SK-MEL-5 (cell line): ENCODE results near the gene RGS6. TPM values are rescaled to one million over a fixed set of nuclear protein-coding genes. Genes with fewer than 3 reads are reported as not detected.

Experiments used
- DNase-seq: peaks from one replicate; pipeline ENCODE4 v3.0.0-alpha.2; 2016; ENCODE audit warnings: low read depth, low spot score
- in situ Hi-C: cut with HindIII; loops from 2 replicates; pipeline ENCODE4 v1.10.0; 2016; ENCODE audit warnings: low sequenced_read_pairs, high pct_unique_total_duplicates, low pct_unique_long_range_greater_than_20kb
- total RNA-seq: library from RNA; depleted of rRNA; stranded (reverse); fragments of >200 nt; shearing (Covaris generic); gene quantifications from 2 replicates; pipeline ENCODE4 v1.2.3, GENCODE V29; 2014

The RGS6 gene
- total RNA-seq, 1 experiment from 2014 or later, result not detected

DNA sequence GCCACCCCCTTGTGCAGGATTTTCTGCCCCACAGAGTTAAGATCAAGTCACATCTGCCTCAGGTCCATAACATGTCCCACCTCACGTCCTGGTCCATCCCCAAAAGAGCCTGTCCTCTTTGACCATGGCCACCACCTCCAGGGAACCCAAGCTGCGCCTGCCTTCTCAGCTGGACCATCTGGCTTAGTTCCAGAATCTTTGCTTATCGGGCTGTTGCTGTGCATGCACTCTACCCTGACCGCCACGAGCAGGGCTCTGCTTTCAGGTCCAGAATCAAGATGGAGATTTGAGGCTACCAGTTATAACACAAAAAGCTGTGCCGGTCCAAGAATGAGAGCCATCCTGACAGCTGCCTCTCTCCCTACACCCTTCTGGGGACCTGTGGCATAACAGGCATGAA, 635.0 kb downstream of the RGS6 start:
- DNase-seq, result no peak
- in situ Hi-C loops, result no loop called here

- in situ Hi-C loops, result no loop called here
Measured at GRCh38 chr14:72568296-72568992, 636.2 kb downstream of the RGS6 start.

DNA sequence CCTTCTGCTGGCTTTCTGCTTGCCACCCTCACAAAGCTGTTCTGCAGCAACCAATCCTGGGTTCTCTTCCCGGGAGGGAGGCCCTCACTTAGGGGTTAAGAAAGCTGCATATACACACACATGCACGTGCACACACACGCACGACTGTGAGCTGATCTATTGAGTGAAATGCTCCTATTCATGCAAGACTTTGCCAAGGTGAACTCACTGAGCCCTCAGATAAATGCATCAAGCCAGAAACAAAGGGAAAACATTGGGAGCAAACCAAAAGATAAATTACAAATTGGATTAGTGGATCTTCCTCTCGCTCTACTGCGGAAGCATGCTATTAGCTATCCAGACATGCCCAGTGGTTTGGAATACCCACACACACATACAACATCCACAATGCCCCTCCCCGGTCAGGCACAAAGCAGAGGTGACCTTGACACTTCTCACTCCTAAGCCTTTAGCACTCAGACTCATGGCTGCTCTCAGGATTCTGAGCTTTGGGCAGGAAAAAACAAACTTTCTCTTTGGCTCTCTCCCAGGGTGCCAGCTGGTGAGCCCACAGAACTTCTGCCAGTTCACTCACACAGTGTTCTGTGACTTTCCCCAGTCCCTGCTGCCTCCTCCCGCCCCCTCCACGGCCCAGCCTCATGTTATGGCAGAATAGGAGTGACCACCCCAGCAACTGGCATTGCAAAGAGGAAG, 641.6 kb downstream of the RGS6 start:
- DNase-seq, result no peak
- in situ Hi-C loops, result no loop called here

More at GRCh38 chr14:72568296-72568992, 636.2 kb downstream of the RGS6 start:
- DNase-seq, result no peak

DNA sequence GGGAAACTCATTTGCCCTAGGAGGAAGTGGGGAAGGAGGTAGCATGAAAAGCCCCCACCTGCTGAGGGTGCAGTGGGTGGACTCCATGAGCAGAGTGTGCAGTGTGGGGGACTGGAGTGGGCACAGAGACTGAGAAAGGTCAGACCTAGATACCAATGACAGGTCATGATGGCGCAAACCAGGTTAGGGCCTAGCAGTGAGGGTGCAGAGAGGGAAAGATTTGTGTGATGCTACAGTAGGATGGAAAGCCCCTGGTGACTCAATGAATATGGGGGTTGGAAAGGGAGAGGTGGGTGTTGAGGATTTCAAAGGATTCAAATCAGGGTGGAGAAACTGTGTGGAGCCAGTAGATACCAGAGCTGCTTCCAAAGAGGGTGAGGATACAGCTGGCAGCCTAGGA, 642.5 kb downstream of the RGS6 start:
- DNase-seq, result no peak
- in situ Hi-C loops, result no loop called here

DNA sequence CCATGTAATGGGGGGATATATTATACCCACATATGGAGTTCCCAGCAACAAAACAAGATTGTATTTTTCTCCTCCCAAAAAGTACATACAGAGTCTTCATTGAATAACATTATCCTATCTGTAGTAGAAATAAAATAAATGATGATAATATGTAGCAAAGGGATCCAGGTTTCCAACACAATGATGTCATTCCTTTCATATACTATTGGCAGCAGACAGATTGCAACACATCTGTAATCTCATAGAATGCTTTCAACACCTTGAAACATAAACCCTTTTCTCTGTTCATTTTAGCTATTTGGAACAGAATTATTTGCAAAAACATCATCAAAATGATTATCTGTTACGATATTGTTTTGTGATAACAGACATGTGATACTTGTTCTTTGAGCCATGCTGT, 644.0 kb downstream of the RGS6 start:
- DNase-seq, result no peak
- in situ Hi-C loops, result no loop called here

DNA sequence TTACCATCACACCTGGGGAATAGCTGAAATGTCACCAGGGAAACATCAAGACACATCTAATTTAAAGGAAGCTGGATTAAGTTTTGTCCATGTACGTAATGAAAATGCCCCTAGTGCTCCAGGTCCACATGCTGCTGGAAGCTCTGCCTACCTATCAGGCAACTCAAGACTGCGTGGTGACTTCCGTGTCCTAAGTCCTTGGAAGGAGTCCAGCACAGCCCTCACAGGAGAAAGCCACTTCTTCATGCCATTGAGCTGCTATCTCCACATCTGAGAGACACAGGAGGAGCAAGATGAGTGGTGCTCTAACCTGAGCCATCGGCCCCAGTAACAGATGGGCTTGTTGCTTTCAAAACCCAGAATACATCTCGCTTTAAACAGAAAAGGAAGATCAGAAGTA, 645.3 kb downstream of the RGS6 start:
- in situ Hi-C loops, result no loop called here
- no peak for DNase-seq

GRCh38 chr14:72578514-72578913, 646.3 kb downstream of the RGS6 start:
- in situ Hi-C loops, result no loop called here
- no peak for DNase-seq

DNA sequence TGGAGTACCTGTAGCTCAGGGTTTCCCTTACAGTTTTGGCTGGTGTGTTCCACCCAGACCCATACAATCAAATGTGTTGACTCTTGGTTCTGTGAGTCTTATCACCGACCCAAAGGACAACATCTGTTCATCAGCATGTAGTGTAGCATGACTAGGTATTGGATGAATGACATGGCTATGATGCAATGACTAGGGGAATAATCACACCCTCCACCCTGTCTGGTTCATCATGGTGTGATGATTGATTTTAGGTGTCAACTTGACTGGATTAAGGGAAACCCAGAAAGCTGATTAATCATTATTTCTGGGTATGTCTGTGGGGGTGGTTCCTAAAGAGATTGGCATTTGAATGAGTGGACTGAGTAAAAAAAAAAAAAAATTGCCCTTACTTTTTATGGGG, 650.4 kb downstream of the RGS6 start:
- in situ Hi-C loops, result no loop called here

GRCh38 chr14:72583316-72584272, 651.4 kb downstream of the RGS6 start:
- no peak for DNase-seq
- in situ Hi-C loops, result no loop called here

More for the DNA sequence above, 650.4 kb downstream of the RGS6 start:
- DNase-seq, result no peak

DNA sequence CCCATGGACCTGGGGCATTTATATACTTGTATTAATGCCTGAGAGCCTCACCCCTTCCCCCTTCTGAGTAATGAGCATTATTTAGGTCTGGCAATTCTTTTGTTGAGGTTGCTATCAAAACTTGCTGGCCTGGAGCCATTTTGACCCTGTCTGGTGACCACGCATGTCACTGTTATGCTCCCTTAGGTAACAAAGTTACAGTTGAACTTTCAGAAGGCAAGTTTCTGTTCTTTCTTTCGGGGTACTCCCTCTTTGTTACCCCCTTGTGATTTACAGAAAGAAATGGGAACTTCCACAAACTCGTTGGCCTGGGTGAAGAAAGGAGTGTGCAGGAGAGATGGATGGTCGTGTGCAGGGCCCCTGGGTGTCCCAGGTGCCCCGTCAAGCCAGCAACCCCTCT, 656.3 kb downstream of the RGS6 start:
- no peak for DNase-seq
- in situ Hi-C loops, result no loop called here

- in situ Hi-C loops, result no loop called here
- DNase-seq, result no peak
Measured at GRCh38 chr14:72589652-72590051, 657.4 kb downstream of the RGS6 start.

DNA sequence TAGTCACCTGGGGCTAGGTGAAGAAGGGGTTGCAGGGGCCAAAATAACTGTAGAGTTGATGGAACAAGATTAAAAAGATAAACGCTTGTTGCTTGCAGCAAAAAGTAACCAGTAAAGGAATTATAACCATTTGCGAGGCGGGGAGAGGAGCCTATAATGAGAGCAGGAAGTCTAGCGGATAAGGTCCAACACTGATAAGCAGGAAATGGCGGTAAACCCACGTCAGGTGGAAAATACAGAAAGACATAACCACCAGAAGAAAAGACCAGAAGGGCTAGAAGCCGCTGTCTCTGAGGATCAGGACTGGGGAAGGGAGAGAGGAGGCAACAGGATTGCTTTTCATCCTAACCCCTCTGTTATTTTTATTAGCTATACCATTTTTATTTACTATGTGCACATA, 658.3 kb downstream of the RGS6 start:
- no peak for DNase-seq
- in situ Hi-C loops, result no loop called here

- in situ Hi-C loops, result no loop called here
- DNase-seq, result no peak
Measured at GRCh38 chr14:72591391-72591790, 659.2 kb downstream of the RGS6 start.

DNA sequence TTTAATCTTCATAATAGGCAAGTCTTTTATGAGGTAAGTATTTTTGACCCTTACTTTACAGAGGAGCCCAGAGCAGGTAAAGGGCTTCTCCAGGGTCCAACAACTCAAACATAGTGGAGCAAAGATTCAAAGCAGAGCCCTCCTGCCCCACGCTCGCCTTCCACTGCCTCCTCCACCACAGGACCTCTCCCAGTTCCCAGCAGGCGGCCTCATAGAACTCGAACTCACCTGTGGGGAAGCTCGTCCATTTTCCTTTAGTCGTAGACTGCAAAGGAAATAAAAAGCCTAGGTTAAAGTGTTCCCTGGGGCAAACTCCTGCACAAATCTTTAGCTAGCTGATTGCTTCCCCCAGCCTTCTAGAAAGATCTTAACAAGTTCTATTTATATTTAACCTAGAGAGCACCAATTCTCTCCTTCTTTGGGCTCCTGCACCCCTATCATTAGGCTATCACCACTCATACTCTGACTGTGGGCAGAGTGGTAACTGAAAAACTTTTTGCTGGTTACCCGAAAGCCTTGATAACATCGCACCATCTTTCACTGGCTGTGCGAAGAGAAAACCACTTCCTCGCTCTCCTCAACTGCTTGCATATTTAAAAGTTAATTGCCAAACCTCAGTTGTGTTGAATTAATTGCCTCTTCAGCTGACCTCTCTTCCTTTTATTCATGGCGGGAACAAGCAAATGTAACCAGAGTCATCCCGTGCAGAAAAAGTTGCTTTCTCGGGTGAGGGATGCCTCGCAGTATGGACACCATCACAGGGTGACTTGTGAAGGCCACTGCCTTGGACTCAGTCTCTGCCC, 662.1 kb downstream of the RGS6 start:
- DNase-seq, result no peak
- in situ Hi-C loops, result no loop called here

GRCh38 chr14:72595152-72595862, 663.1 kb downstream of the RGS6 start:
- in situ Hi-C loops, result no loop called here
- DNase-seq, result no peak

- in situ Hi-C loops, result no loop called here
Measured at GRCh38 chr14:72597252-72598233, 665.3 kb downstream of the RGS6 start.

More at GRCh38 chr14:72597252-72598233, 665.3 kb downstream of the RGS6 start:
- DNase-seq, result no peak
